ENCODE results near the gene STAG1. TPM values are rescaled to one million over a fixed set of nuclear protein-coding genes. Genes with fewer than 3 reads are reported as not detected.
"Not testable (repeated sequence)": the region's sequence is repeated elsewhere in the genome, so short reads cannot be mapped to it uniquely, and the experiment has no call there.

The STAG1 gene
- total RNA-seq, 1 donor from 2014 or later: 53.9 TPM

GRCh38 chr3:136749091-136749490 is 3.1 kb downstream of the STAG1 start:
- H3K36me3 Mint-ChIP-seq (ENCODE audit: unreplicated experiment): no peaks in the 10 kb centered on the region
- no peak overlapping the region for H3K4me3 Mint-ChIP-seq (ENCODE audit: unreplicated experiment)
- no peak for DNase-seq (ENCODE audit: extremely low spot score, unreplicated experiment)
- TF ChIP-seq CTCF (IDR thresholded peaks at IDR 0.05): no peak
- no peaks in the 10 kb centered on the region for H3K27me3 Mint-ChIP-seq (ENCODE audit: unreplicated experiment)
- H3K27ac Mint-ChIP-seq (ENCODE audit: unreplicated experiment): peak overlapping the region; percentile 90
- H3K4me1 Mint-ChIP-seq (ENCODE audit: unreplicated experiment): peaks cover 55% of the 10 kb centered on the region
- no peaks in the 10 kb centered on the region for H3K9me3 Mint-ChIP-seq (ENCODE audit: unreplicated experiment)

- Mint-ChIP-seq H3K4me3 (ENCODE audit: unreplicated experiment) (no peak overlapping the region), H3K36me3 (ENCODE audit: unreplicated experiment) (peaks cover 4% of the 10 kb centered on the region), H3K27me3 (ENCODE audit: unreplicated experiment) (no peaks in the 10 kb centered on the region), H3K4me1 (ENCODE audit: unreplicated experiment) (peaks cover 49% of the 10 kb centered on the region), H3K9me3 (ENCODE audit: unreplicated experiment) (peaks cover 4% of the 10 kb centered on the region), H3K27ac (ENCODE audit: unreplicated experiment) (no peak overlapping the region)
- no peak for TF ChIP-seq CTCF (IDR thresholded peaks at IDR 0.05)
- DNase-seq (ENCODE audit: extremely low spot score, unreplicated experiment): no peak
Measured at GRCh38 chr3:136745916-136746315, 6.3 kb downstream of the STAG1 start.

GRCh38 chr3:136741063-136741462 is 11.1 kb downstream of the STAG1 start:
- H3K4me3 Mint-ChIP-seq (ENCODE audit: unreplicated experiment): no peak overlapping the region
- H3K4me1 Mint-ChIP-seq (ENCODE audit: unreplicated experiment): peaks cover 22% of the 10 kb centered on the region
- no peaks in the 10 kb centered on the region for H3K27me3 Mint-ChIP-seq (ENCODE audit: unreplicated experiment)
- H3K36me3 Mint-ChIP-seq (ENCODE audit: unreplicated experiment): peaks cover 13% of the 10 kb centered on the region
- peaks cover 4% of the 10 kb centered on the region for H3K9me3 Mint-ChIP-seq (ENCODE audit: unreplicated experiment)
- no peak for TF ChIP-seq CTCF (IDR thresholded peaks at IDR 0.05)
- DNase-seq (ENCODE audit: extremely low spot score, unreplicated experiment): no peak
- no peak overlapping the region for H3K27ac Mint-ChIP-seq (ENCODE audit: unreplicated experiment)

GRCh38 chr3:136740351-136740958 is 11.7 kb downstream of the STAG1 start:
- no peak for TF ChIP-seq CTCF (IDR thresholded peaks at IDR 0.05)
- no peak for DNase-seq (ENCODE audit: extremely low spot score, unreplicated experiment)
- Mint-ChIP-seq H3K9me3 (ENCODE audit: unreplicated experiment) (peaks cover 4% of the 10 kb centered on the region), H3K27me3 (ENCODE audit: unreplicated experiment) (no peaks in the 10 kb centered on the region), H3K4me3 (ENCODE audit: unreplicated experiment) (no peak overlapping the region), H3K27ac (ENCODE audit: unreplicated experiment) (no peak overlapping the region), H3K36me3 (ENCODE audit: unreplicated experiment) (peaks cover 14% of the 10 kb centered on the region), H3K4me1 (ENCODE audit: unreplicated experiment) (peaks cover 19% of the 10 kb centered on the region)

GRCh38 chr3:136736950-136737349 is 15.2 kb downstream of the STAG1 start:
- not testable (repeated sequence) for H3K27me3 Mint-ChIP-seq (ENCODE audit: unreplicated experiment); DNase-seq (ENCODE audit: extremely low spot score, unreplicated experiment); H3K27ac Mint-ChIP-seq (ENCODE audit: unreplicated experiment); H3K36me3 Mint-ChIP-seq (ENCODE audit: unreplicated experiment); H3K4me3 Mint-ChIP-seq (ENCODE audit: unreplicated experiment); H3K9me3 Mint-ChIP-seq (ENCODE audit: unreplicated experiment)
- peaks cover 20% of the 10 kb centered on the region for H3K4me1 Mint-ChIP-seq (ENCODE audit: unreplicated experiment)

GRCh38 chr3:136735103-136735502 is 17.1 kb downstream of the STAG1 start:
- H3K4me1 Mint-ChIP-seq (ENCODE audit: unreplicated experiment): peaks cover 18% of the 10 kb centered on the region
- H3K4me3 Mint-ChIP-seq (ENCODE audit: unreplicated experiment): no peak overlapping the region
- H3K27me3 Mint-ChIP-seq (ENCODE audit: unreplicated experiment): no peaks in the 10 kb centered on the region
- DNase-seq (ENCODE audit: extremely low spot score, unreplicated experiment): no peak
- H3K27ac Mint-ChIP-seq (ENCODE audit: unreplicated experiment): peak overlapping the region; percentile 47
- peaks cover 10% of the 10 kb centered on the region for H3K36me3 Mint-ChIP-seq (ENCODE audit: unreplicated experiment)
- TF ChIP-seq CTCF (IDR thresholded peaks at IDR 0.05): no peak
- H3K9me3 Mint-ChIP-seq (ENCODE audit: unreplicated experiment): no peaks in the 10 kb centered on the region
